NOMO-1 treated with dmso at 0.1 percent for 144 hours (cell line): ENCODE measurements around the gene THRSP.
"Not testable (repeated sequence)": the region's sequence is repeated elsewhere in the genome, so short reads cannot be mapped to it uniquely, and the experiment has no call there.

Experiments
- DNase-seq: peaks from one replicate; lab custom pipeline; 2025; ENCODE audit not compliant: unreplicated experiment; lab: John Stamatoyannopoulos, UW

THRSP gene

DNA sequence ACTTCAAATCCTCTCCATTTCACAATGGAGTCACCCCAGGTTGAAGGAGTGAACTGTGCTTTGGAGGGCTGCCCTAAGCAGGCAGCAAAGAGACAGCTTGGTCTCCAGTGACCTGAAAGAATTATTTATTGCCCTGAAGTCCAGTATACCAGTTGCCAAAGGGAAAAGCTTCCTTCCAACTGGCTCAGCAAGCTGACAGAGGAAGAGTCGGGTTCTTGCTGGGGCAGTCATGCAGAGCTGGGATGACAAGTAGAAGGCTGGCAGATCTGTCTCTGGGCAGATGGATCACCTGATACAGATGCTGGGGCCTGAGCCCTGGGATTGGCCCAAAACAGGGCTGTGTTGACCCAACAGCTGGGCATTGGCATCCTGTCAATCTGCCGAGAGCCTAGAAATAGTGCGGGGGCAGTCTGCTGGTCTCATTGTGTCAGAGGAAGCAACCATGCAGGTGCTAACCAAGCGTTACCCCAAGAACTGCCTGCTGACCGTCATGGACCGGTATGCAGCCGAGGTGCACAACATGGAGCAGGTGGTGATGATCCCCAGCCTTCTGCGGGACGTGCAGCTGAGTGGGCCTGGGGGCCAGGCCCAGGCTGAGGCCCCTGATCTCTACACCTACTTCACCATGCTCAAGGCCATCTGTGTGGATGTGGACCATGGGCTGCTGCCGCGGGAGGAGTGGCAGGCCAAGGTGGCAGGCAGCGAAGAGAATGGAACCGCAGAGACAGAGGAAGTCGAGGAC lies at the start of gene THRSP:
Gene THRSP (plus strand): TSS at position 422 of the 742 bp plus-strand sequence. CDS start 21 bp downstream, at position 443.
- DNase-seq, result no peak

- DNase-seq, result not testable (repeated sequence)
Observed at GRCh38 chr11:78014937-78015520, 48.6 kb upstream of the THRSP start.

GRCh38 chr11:78015878-78016277 lies 47.8 kb upstream of the THRSP start:
- no peak for DNase-seq

- no peak for DNase-seq
Observed at GRCh38 chr11:78019808-78020207, 43.9 kb upstream of the THRSP start.

- DNase-seq, result no peak
Observed at GRCh38 chr11:78020246-78020645, 43.4 kb upstream of the THRSP start.

GRCh38 chr11:78021611-78022010 lies 42.0 kb upstream of the THRSP start:
- no peak for DNase-seq

DNA sequence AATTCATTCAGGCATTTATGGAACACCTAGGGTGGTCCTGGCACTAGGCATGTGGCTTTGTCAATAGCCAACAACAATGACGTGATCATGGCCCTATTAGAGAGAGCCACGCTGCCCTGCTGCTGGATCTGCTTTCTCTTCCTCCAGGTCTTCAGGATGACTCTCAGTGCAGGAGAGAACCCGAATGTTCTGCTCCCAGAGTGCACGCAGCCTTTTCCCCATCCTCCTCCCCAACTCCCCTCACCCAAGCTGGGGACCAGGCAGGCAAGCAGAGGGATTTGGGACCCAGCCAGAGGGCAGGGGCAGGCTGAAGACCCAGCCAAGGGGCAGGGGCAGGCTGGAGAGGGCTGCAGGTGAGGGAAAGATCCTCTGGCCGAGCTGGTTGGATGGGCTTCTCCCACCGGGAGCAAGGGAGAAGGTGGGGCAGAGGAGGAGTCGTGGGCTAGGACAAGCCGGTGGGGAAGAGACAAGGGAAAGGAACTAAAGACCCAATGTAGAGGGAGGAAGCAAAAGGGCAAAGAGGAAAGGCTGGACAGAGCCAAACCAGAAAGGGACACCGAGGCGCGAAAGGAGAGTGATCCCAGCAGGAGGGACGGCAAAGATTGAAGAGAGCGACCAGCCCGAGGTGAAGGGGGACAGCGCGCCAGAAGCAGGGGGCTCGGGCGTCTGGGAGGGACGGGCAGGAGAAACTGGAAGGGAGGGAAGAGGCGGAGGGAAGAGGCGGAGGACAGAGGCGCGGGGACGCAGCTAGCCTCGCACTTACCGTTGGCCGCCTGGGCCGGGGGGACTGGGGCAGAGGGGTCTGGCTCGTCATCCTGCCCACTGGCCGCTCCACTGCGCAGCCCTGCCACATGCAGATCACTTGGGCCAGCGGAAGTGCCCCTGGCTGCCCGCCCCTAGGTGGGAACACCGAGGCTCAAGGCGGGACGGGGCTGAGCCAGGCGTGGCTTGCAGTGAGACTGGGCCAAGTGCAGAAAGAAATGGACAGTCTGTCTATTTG lies 41.0 kb upstream of the THRSP start, which contains the start of gene KCTD14:
Gene KCTD14 (minus strand): TSS at position 880 of the 1,000 bp plus-strand sequence. CDS start 27 bp downstream, at position 853.
- DNase-seq, result no peak

DNA sequence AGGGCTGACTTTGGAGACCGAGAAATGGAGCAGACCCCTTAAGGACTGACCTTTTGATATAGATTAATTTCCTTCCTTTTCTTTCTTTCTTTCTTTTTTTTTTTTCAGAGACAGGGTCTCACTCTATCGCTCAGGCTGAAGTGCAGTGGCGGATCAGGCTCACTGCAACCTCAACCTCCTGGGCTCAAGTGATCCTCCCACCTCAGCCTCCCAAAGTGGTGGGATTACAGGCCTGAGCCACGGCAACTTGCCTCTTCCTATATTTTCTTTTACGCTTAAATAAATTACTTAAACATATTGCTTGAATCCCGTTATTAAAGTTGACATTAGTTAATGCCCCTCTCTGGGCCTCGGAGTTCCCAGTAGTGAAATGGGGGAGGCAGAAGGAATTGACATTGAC lies 40.2 kb upstream of the THRSP start:
- DNase-seq, result no peak

- no peak for DNase-seq
Observed at GRCh38 chr11:78025378-78025777, 38.3 kb upstream of the THRSP start.

- no peak for DNase-seq
Observed at GRCh38 chr11:78027759-78028158, 35.9 kb upstream of the THRSP start.

DNA sequence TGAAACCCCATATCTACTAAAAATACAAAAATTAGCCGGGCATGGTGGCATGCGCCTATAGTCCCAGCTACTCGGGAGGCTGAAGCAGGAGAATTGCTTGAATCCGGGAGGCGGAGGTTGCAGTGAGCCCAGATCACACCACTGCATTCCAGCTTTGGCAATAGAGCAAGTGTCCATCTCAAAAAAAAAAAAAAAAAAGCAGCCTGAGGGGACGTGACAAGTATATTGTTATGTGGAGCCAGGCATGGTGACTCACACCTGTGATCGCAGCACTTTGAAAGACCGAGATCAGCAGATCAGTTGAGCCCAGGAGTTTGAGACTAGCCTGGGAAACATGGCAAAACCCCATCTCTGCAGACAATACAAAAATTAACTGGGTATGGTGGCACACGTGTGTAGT lies 35.2 kb upstream of the THRSP start:
- not testable (repeated sequence) for DNase-seq

DNA sequence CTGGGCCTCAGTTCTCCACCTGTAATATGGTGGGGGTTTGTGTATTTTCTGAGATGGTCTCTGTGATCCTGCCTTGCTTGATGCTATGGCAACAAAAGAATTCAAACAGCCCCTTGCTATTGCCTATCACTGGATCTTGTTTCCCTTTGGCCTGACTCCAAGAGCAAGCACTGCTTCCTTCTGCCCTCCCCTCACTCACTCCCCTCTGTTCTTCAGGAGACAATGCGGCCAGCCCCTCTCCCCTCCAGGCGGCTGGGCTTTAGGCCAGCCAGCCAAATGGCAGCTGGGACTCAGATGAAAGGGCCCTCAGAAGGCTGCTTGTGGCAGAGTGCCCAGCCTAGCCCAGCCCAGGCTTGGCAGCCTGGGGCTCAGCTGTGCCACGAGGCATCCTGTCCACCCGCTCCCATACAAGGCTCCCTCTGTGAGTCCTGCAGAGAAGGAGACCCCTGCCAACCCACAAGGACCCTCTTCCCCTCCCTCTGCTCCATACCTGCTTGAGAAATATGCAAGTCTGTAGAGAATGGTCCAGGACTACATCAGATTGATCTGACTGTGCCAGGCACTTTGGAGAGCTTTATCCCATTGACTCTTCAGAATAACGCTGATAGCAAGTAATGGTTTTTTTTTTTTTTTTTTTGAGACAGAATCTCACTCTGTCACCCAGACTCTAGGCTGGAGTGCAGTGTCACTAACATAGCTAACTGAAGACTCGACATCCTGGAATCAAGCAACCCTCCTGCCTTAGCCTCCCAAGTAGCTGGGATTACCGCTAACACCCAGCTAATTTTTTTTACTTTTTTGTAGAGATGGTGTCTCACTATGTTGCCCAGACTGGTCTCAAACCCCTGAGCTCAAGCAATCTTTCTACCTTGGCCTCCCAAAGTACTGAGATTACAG lies 33.0 kb upstream of the THRSP start:
- no peak for DNase-seq

- no peak for DNase-seq
Observed at GRCh38 chr11:78031629-78032028, 32.0 kb upstream of the THRSP start.

- DNase-seq, result no peak
Observed at GRCh38 chr11:78032090-78032489, 31.6 kb upstream of the THRSP start.

DNA sequence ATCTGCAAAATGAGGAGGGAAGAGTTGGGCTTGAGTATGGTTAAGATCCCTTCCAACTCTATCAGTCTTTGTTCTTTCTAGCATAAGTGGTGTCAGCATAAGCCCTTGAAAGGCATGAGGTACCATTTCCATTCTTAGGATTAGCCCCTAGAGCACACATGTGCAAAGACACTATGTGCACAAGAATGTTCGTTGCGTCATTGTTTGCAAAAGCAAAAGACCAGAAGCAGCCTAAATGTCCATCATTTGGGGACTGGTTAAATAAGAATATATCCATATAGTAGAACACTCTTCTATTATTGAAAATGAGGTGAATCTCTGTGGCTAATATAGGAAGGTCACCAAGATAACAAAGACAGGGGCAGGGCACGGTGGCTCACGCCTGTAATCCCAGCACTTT lies 30.6 kb upstream of the THRSP start:
- DNase-seq, result no peak

GRCh38 chr11:78034623-78035022 lies 29.0 kb upstream of the THRSP start:
- DNase-seq, result no peak

DNA sequence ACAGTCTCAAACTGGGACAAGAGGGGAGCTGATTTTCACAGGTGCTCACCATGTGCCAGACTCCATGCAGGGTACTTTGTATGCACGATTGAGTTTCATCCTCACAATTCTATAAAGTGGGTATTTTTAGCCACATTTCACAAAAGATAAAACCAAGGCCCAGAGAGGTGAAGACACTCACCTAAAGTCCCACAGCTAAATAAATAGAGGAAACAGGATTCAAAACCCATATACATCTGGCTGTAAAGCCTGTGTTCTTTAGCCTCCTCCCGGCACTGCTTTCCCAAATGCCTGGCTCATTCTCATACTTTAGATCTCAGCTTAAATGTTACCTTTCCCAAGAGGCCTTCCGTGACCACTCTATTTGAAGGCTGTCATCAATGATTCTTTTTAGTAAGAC lies 27.3 kb upstream of the THRSP start:
- DNase-seq, result no peak

DNA sequence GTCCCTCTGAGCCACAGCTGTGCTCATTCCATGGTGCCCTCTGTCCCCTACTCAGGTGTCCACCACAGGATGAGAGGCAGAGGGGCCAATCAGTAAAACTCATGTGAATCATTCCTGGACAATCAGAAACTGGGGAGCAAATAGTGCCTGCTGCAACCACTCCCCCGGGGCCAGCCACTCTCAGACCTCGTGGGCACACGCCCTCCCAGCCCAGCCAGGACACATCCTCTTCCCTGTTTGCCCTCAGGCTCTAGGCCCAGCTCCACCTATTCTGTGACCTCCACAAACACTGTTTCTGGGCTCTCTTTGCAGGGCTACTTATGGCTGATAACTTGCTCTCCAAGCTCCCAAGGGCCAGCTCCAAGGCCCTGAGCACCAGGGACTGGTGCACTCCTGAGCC lies 26.6 kb upstream of the THRSP start:
- no peak for DNase-seq

DNA sequence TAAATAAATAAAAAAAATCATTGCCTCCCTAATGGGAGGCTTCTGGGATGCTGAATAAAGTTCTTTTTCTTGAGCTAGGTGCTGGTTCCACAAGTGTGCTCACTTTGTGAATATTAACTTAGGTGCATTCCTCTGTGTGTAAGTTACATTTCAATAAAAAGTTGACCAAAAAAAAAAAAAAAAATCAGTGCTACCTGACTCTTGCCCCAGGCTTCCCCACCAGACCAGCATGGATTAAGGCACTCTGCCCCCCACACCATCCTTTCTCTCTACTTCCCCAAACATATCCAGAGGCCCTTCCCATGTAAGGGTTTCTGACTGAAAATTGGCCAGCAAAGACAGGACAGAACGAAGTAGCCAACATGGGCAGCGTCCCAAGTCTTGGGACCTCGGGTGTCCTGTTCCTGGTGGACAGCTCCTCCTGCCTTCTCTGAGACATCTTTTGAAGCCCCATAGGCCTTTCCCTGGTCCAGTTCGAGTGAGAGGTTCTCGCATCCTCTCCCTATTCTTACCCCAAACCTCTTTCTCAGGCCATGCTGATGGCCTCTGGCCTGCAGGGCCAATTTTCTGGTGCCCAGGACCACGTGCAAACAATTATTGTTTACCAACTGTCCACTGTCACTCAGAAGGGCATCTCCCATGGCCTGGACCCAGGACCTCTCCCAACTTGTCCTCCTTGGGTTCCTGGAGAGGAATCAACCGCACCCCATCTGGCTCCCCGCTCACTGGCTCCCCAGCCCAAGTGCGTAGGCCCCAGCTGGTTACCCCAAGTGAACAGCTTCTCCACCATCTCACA lies 25.6 kb upstream of the THRSP start:
- no peak for DNase-seq
